Measurements from ENCODE around the gene PORCN.
"Not testable (repeated sequence)": the region's sequence is repeated elsewhere in the genome, so short reads cannot be mapped to it uniquely, and the experiment has no call there.

PORCN gene

DNA sequence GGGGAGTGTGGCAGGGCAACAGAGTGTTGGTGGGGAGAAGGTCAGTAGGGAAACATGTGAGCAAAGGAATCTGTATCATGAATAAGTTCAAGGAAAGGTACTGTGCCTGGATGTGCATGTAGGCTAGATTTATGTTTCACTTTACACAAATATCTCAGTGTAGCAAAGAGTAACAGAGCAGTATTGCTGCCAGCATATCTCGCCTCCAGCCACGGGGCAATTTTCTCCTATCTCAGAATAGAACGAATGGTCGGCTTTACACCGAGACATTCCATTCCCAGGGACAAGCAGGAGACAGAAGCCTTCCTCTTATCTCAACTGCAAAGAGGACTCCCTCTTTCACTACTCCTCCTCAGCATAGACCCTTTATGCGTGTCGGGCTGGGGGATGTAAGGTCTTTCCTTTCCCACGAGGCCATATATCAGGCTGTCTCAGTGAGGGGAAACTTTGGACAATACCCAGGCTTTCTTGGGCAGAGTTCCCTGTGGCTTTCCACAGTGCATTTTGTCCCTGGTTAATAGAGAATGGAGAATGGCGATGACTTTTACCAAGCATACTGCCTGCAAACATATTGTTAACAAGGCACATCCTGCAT is 47.0 kb downstream of the PORCN start:
- DNase-seq: not testable (repeated sequence)

DNA sequence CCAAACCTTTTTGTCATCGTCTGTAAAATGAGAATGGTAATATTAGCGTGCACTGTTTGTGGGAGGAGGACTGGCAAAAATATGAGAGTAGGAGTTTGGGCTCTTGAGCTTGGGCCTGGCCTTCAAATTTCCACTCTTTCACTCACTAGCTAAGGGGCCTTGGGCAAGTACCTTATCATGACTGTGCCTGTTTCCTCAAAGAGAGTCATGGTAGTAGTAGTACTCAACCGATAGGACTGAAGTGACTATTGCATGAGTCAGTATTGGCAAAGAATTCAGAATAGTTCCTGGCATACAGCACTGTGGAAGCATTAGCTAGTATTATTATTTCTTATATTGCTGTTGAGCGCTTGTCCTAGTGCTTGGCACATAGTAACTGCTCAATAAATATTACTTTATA is 49.5 kb downstream of the PORCN start:
- no peak for DNase-seq

DNA sequence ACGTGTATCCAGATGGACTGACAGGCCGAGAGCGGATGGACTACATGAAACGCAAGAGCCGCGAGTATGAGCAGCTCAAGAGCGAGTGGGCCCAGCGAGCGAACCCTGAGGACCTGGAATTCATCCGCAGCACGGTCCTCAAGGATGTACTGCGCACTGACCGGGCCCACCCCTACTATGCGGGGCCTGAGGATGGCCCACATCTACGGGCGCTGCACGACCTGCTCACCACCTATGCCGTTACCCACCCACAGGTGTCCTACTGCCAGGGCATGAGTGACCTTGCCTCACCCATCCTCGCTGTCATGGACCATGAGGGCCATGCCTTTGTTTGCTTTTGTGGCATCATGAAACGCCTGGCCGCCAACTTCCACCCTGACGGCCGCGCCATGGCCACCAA is 50.8 kb downstream of the PORCN start:
- DNase-seq: no peak

DNA sequence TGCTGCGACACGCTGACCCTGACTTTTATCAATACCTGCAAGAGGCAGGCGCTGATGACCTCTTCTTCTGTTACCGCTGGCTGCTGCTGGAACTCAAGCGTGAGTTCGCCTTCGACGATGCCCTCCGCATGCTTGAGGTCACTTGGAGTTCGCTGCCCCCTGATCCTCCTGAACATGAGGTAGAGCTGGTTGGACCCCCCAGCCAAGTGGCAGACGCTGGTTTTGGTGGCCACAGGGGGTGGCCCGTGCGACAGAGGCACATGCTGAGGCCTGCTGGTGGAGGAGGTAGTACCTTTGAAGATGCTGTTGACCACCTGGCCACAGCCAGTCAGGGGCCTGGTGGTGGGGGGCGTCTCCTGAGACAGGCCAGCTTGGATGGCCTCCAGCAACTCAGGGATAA is 51.3 kb downstream of the PORCN start:
- no peak for DNase-seq

DNA sequence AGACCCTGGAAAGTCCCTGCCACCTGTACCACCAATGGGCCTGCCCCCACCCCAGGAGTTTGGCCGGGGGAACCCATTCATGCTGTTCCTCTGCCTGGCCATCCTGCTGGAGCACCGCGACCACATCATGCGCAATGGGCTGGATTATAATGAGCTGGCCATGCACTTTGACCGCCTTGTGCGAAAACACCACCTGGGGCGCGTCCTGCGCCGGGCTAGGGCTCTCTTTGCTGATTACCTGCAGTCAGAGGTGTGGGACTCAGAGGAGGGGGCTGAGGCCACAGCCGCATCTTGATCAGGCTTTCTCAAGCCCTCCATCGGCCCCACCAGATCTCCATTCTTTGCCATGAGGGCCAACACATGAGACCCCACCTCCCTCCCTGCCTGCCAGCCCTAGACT is 51.9 kb downstream of the PORCN start:
- no peak for DNase-seq

DNA sequence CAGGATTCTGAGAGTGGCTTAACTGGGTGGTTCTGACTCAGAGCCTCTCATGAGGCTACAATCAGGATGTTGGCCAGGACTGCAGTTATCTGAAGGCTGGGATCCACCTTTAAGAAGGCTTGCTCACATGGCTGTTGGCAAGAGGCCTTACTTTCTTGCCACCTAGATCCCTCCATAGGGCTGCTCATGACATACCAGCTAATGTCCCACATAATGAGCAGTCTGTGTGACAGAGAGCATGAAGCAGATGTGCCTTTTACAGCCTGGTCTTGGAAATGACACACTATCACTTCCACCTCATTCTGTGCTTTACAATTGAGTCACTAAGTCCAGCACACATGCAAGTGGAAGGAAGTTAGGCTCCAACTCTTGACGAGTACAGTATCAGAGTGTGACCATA is 61.2 kb downstream of the PORCN start:
- no peak for DNase-seq
